CD4-positive, alpha-beta T cell treated with Interleukin-15 for 4 hours (primary cell): ENCODE results near the gene TWF1.
A peak's percentile ranks its signal among the peaks of the same experiment; 100 is the strongest.
"Not testable (repeated sequence)": the region's sequence is repeated elsewhere in the genome, so short reads cannot be mapped to it uniquely, and the experiment has no call there.

Experiments
- DNase-seq: peaks from one replicate; pipeline ENCODE4 v3.0.0-alpha.2; 2020; ENCODE audit warnings: low spot score

The TWF1 gene

GRCh38 chr12:43805860-43806736 is at the start of gene TWF1:
TSS of gene TWF1 (minus strand) at chr12:43806317. CDS start at chr12:43806245, 72 bp downstream.
- peak; percentile 77 for DNase-seq

GRCh38 chr12:43852744-43853143 is 46.6 kb upstream of the TWF1 start:
- DNase-seq = no peak

GRCh38 chr12:43848786-43849185 is 42.7 kb upstream of the TWF1 start:
- no peak for DNase-seq

- no peak for DNase-seq
Measured at GRCh38 chr12:43848226-43848507, 42.0 kb upstream of the TWF1 start.

- not testable (repeated sequence) for DNase-seq
Measured at GRCh38 chr12:43847425-43848225, 41.5 kb upstream of the TWF1 start.

GRCh38 chr12:43842259-43842658 is 36.1 kb upstream of the TWF1 start:
- no peak for DNase-seq

GRCh38 chr12:43841253-43841652 is 35.1 kb upstream of the TWF1 start:
- no peak for DNase-seq

- no peak for DNase-seq
Measured at GRCh38 chr12:43840338-43840737, 34.2 kb upstream of the TWF1 start.

- DNase-seq = peak; percentile 5
Measured at GRCh38 chr12:43836475-43836989, 30.4 kb upstream of the TWF1 start.

- DNase-seq = peak; percentile 49
Measured at GRCh38 chr12:43835656-43836474, 29.7 kb upstream of the TWF1 start, which contains the start of gene TMEM117. TSS of gene TMEM117 (plus strand) at chr12:43836081.

GRCh38 chr12:43835264-43835655 is 29.1 kb upstream of the TWF1 start:
- DNase-seq = peak; percentile 1

- DNase-seq = peak; percentile 6
Measured at GRCh38 chr12:43832463-43833168, 26.5 kb upstream of the TWF1 start.

GRCh38 chr12:43827093-43827492 is 21.0 kb upstream of the TWF1 start:
- no peak for DNase-seq

GRCh38 chr12:43826681-43827080 is 20.6 kb upstream of the TWF1 start:
- no peak for DNase-seq

GRCh38 chr12:43824207-43824775 is 18.2 kb upstream of the TWF1 start:
- no peak for DNase-seq

GRCh38 chr12:43816168-43816567 is 10.1 kb upstream of the TWF1 start:
- DNase-seq = no peak

- DNase-seq = no peak
Measured at GRCh38 chr12:43815416-43815815, 9.3 kb upstream of the TWF1 start.

- DNase-seq = no peak
Measured at GRCh38 chr12:43812926-43813325, 6.8 kb upstream of the TWF1 start.

- no peak for DNase-seq
Measured at GRCh38 chr12:43812057-43812456, 5.9 kb upstream of the TWF1 start.

- DNase-seq = no peak
Measured at GRCh38 chr12:43807386-43807785, 1.3 kb upstream of the TWF1 start.

- DNase-seq = peak; percentile 6
Measured at GRCh38 chr12:43806737-43807072, 588 bp upstream of the TWF1 start.
